Mesenchymal stem cell (in vitro differentiated cells and primary cell): Measurements from ENCODE around the gene OR52W1.
A peak's percentile ranks its signal among the peaks of the same experiment; 100 is the strongest.

Source experiments
- DNase-seq: peaks from one replicate; pipeline ENCODE4 v3.0.0-alpha.2; 2013
- H2AFZ ChIP-seq: one replicate; pipeline ENCODE4 v1.6.1; 2013; ENCODE audit warnings: low read depth, mild to moderate bottlenecking, control low read depth, inconsistent platforms, low read length, moderate library complexity
- H2AK5ac ChIP-seq: 2 replicates; pipeline ENCODE4 v1.6.1; 2013; ENCODE audit warnings: low read length, moderate library complexity, mild to moderate bottlenecking, inconsistent platforms; ENCODE audit not compliant: severe bottlenecking
- H2BK120ac ChIP-seq: one replicate; pipeline ENCODE4 v1.6.1; 2013; ENCODE audit warnings: low read depth, mild to moderate bottlenecking, inconsistent platforms, low read length, moderate library complexity
- H2BK12ac ChIP-seq, 2 experiments: one replicate each; pipeline ENCODE4 v1.6.1; 2013; ENCODE audit warnings: inconsistent platforms in 2 of 2, low read length in 2 of 2, mild to moderate bottlenecking in 2 of 2, moderate library complexity in 2 of 2, control low read depth in 1 of 2
- H2BK15ac ChIP-seq: one replicate; pipeline ENCODE4 v1.6.1; 2013; ENCODE audit warnings: mild to moderate bottlenecking, low read depth, inconsistent platforms; ENCODE audit not compliant: poor library complexity, severe bottlenecking
- H2BK5ac ChIP-seq: 2 replicates; pipeline ENCODE4 v1.6.1; 2013; ENCODE audit warnings: low read depth, mild to moderate bottlenecking, low read length, control low read depth, inconsistent platforms; ENCODE audit not compliant: poor library complexity, severe bottlenecking
- H3K14ac ChIP-seq, 2 experiments: one replicate each; pipeline ENCODE4 v1.6.1; 2013; ENCODE audit warnings: inconsistent platforms in 2 of 2, low read length in 2 of 2, control low read depth in 1 of 2, mild to moderate bottlenecking in 1 of 2, moderate library complexity in 1 of 2
- H3K18ac ChIP-seq, 2 experiments: one replicate each; pipeline ENCODE4 v1.6.1; 2013; ENCODE audit warnings: inconsistent platforms in 2 of 2, low read length in 2 of 2, control low read depth in 1 of 2, low read depth in 1 of 2, mild to moderate bottlenecking in 1 of 2
- H3K23ac ChIP-seq, 2 experiments: one replicate each; pipeline ENCODE4 v1.6.1; 2013; ENCODE audit warnings: inconsistent platforms in 2 of 2, low read length in 2 of 2, mild to moderate bottlenecking in 2 of 2, moderate library complexity in 2 of 2, control low read depth in 1 of 2
- H3K27ac ChIP-seq: 2 replicates; pipeline ENCODE4 v1.5.1; 2013; ENCODE audit warnings: mild to moderate bottlenecking, moderate library complexity, low read length, control low read depth, inconsistent platforms; ENCODE audit not compliant: poor library complexity, severe bottlenecking
- H3K27me3 ChIP-seq, 2 experiments: 2 replicates each; pipeline versions ENCODE4 v1.6.1 to v1.7.0; 2013; ENCODE audit warnings: low read length in 2 of 2, mild to moderate bottlenecking in 2 of 2, moderate library complexity in 2 of 2, control low read depth in 1 of 2, inconsistent platforms in 1 of 2; ENCODE audit not compliant: control insufficient read depth in 1 of 2, insufficient read depth in 1 of 2
- H3K36me3 ChIP-seq, 2 experiments: 2 replicates each; pipeline versions ENCODE4 v1.6.1 to v1.7.0; 2013; ENCODE audit warnings: low read length in 2 of 2, control low read depth in 1 of 2, inconsistent platforms in 1 of 2, low read depth in 1 of 2, mild to moderate bottlenecking in 1 of 2; ENCODE audit not compliant: insufficient read depth in 2 of 2, control insufficient read depth in 1 of 2
- H3K4ac ChIP-seq, 2 experiments: one replicate each; pipeline ENCODE4 v1.6.1; 2013; ENCODE audit warnings: inconsistent platforms in 2 of 2, low read length in 2 of 2, mild to moderate bottlenecking in 2 of 2, moderate library complexity in 2 of 2, control low read depth in 1 of 2, low read depth in 1 of 2
- H3K4me1 ChIP-seq: 2 replicates; pipeline ENCODE4 v1.6.1; 2013; ENCODE audit warnings: low read depth, low read length, control low read depth; ENCODE audit not compliant: control insufficient read depth, insufficient read depth
- H3K4me2 ChIP-seq: 2 replicates; pipeline ENCODE4 v1.6.1; 2013; ENCODE audit warnings: low read length, mild to moderate bottlenecking, inconsistent platforms; ENCODE audit not compliant: poor library complexity, severe bottlenecking
- H3K4me3 ChIP-seq, 2 experiments: 2 replicates each; pipeline versions ENCODE4 v1.5.1 to v1.7.0; 2013; ENCODE audit warnings: low read length in 2 of 2, mild to moderate bottlenecking in 2 of 2, control low read depth in 1 of 2, low read depth in 1 of 2; ENCODE audit not compliant: insufficient read depth in 1 of 2
- H3K79me1 ChIP-seq: replicated peaks from 2 replicates; pipeline ENCODE4 v1.6.1; 2013; ENCODE audit warnings: mild to moderate bottlenecking, control low read depth, low read length, inconsistent platforms; ENCODE audit not compliant: poor library complexity, severe bottlenecking
- H3K9ac ChIP-seq: 2 replicates; pipeline ENCODE4 v1.7.0; 2013; ENCODE audit warnings: mild to moderate bottlenecking, low read length, moderate library complexity
- H3K9me3 ChIP-seq: 2 replicates; pipeline ENCODE4 v1.7.0; 2013; ENCODE audit warnings: mild to moderate bottlenecking, low read length; ENCODE audit not compliant: control insufficient read depth
- H4K8ac ChIP-seq: one replicate; pipeline ENCODE4 v1.6.1; 2013; ENCODE audit warnings: inconsistent platforms, mild to moderate bottlenecking, low read length, moderate library complexity
- H4K91ac ChIP-seq: one replicate; pipeline ENCODE4 v1.6.1; 2013; ENCODE audit warnings: mild to moderate bottlenecking, low read length, inconsistent platforms
- WGBS: methylation state at CpG from one replicate; pipeline ENCODE4 v1.1.7; 2013; ENCODE audit warnings: mixed read lengths; 5-methylcytosine and 5-hydroxymethylcytosine counted together

The OR52W1 gene

DNA sequence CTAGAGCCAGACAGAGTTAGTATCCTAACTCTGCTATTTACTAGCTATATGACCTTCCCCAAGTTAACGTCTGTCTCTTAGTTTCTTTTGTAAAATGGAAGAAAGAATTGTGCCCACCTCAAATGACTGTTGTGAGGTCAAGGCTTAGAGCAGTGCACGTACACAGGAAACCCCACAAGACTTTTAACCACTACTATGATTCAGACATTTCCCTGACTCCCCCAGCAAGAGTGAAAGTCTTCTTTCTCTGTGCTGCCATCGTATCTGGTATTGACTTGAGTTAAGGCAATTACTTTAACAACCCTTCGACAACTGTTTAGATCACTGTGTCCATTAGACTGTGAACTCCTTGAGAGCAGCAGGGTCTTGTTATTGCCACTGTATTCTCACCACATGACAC lies 2.6 kb upstream of the OR52W1 start:
- Histone ChIP-seq H4K91ac (no peak overlapping the region), H3K9me3 (no peaks in the 10 kb centered on the region), H3K4me1 (no peaks in the 10 kb centered on the region), H2BK15ac (no peak overlapping the region), H3K4ac (no peak overlapping the region), H3K18ac (no peak overlapping the region), H3K14ac (no peak overlapping the region), H2AK5ac (no peak overlapping the region), H3K4me2 (no peak overlapping the region), H2BK120ac (no peak overlapping the region), H4K8ac (no peak overlapping the region), H3K23ac (no peak overlapping the region), H2BK12ac (no peak overlapping the region), H2AFZ (no peak overlapping the region), H3K27me3 (no peaks in the 10 kb centered on the region), H3K27ac (no peak overlapping the region), H3K79me1 (no peaks in the 10 kb centered on the region), H3K36me3 (peaks cover 0 to 4% of the 10 kb centered on the region in 2 experiments), H3K4me3 (no peak overlapping the region), H2BK5ac (no peak overlapping the region), H3K9ac (no peak overlapping the region)
- WGBS = 57% methylated on average over 3 of the region's 4 CpGs
- no peak for DNase-seq

- Histone ChIP-seq H3K14ac (no peak overlapping the region), H3K27me3 (no peaks in the 10 kb centered on the region), H3K9ac (no peak overlapping the region), H4K91ac (no peak overlapping the region), H2AFZ (no peak overlapping the region), H3K4me3 (no peak overlapping the region), H2BK15ac (no peak overlapping the region), H2BK120ac (no peak overlapping the region), H3K79me1 (no peaks in the 10 kb centered on the region), H3K27ac (no peak overlapping the region), H3K4me2 (no peak overlapping the region), H3K4me1 (no peaks in the 10 kb centered on the region), H2BK12ac (no peak overlapping the region), H3K4ac (no peak overlapping the region), H4K8ac (no peak overlapping the region), H3K23ac (no peak overlapping the region), H3K18ac (no peak overlapping the region), H3K36me3 (peaks cover 2 to 4% of the 10 kb centered on the region in 2 experiments), H3K9me3 (no peaks in the 10 kb centered on the region), H2AK5ac (no peak overlapping the region), H2BK5ac (no peak overlapping the region)
- DNase-seq = no peak
- 75% methylated on average over 4 of the region's 4 CpGs for WGBS
Observed at GRCh38 chr11:6197466-6198200, 1.4 kb upstream of the OR52W1 start.

GRCh38 chr11:6200975-6201374 lies 2.0 kb downstream of the OR52W1 start:
- Histone ChIP-seq H3K9me3 (no peaks in the 10 kb centered on the region), H3K4ac (no peak overlapping the region)
- WGBS = 87% methylated on average over 4 of the region's 4 CpGs

DNA sequence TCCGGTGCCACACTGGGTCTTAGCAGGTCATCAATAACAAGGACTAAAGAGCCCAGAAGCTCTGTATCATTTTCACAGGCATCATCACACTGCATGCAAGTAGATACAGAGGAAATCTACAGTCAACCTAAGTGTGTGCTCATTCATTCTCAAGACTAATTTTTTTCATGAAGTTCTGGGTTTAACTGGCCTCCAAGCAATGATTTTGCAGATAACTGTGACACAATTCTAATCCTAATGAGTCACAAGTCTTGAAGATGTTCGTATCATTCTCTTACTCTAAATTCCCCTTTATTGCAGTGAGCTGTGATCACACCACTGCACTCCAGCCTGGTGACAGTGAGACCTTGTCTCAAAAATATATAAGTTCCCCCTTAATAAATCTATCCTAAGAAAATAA lies 2.5 kb downstream of the OR52W1 start:
- no peaks in the 10 kb centered on the region for H3K9me3 ChIP-seq
- H3K9ac ChIP-seq = no peak overlapping the region
- no peak overlapping the region for H2BK12ac ChIP-seq
- H3K14ac ChIP-seq = no peak overlapping the region
- no peak overlapping the region for H2BK120ac ChIP-seq
- 91% methylated on average over 2 of the region's 2 CpGs for WGBS
- peaks cover 2% of the 10 kb centered on the region for H3K79me1 ChIP-seq
- peak; percentile 50 for DNase-seq
- H3K18ac ChIP-seq = no peak overlapping the region
- peaks cover 9 to 29% of the 10 kb centered on the region in 2 experiments for H3K36me3 ChIP-seq
- no peak overlapping the region for H4K91ac ChIP-seq
- H3K4me1 ChIP-seq = peaks cover 2% of the 10 kb centered on the region
- H2AK5ac ChIP-seq = no peak overlapping the region
- H2AFZ ChIP-seq = no peak overlapping the region
- H3K4me2 ChIP-seq = no peak overlapping the region
- no peak overlapping the region for H2BK5ac ChIP-seq
- H3K23ac ChIP-seq = no peak overlapping the region
- no peak overlapping the region for H2BK15ac ChIP-seq
- no peaks in the 10 kb centered on the region for H3K27me3 ChIP-seq
- no peak overlapping the region for H3K4ac ChIP-seq
- no peak overlapping the region for H4K8ac ChIP-seq
- H3K4me3 ChIP-seq = no peak overlapping the region
- no peak overlapping the region for H3K27ac ChIP-seq

More at GRCh38 chr11:6200975-6201374, 2.0 kb downstream of the OR52W1 start:
- H3K36me3 ChIP-seq = peaks cover 9 to 24% of the 10 kb centered on the region in 2 experiments
- peaks cover 2% of the 10 kb centered on the region for H3K79me1 ChIP-seq
- no peak overlapping the region for H2BK120ac ChIP-seq
- H3K4me1 ChIP-seq = peaks cover 2% of the 10 kb centered on the region
- no peak overlapping the region for H2BK12ac ChIP-seq
- no peak overlapping the region for H2AFZ ChIP-seq
- H3K4me2 ChIP-seq = no peak overlapping the region
- H2BK15ac ChIP-seq = no peak overlapping the region
- H3K9ac ChIP-seq = no peak overlapping the region
- no peak overlapping the region for H3K23ac ChIP-seq
- H3K14ac ChIP-seq = no peak overlapping the region
- DNase-seq = no peak
- H4K91ac ChIP-seq = no peak overlapping the region
- no peak overlapping the region for H3K27ac ChIP-seq
- H3K27me3 ChIP-seq = no peaks in the 10 kb centered on the region
- H2BK5ac ChIP-seq = no peak overlapping the region
- H3K4me3 ChIP-seq = no peak overlapping the region
- H4K8ac ChIP-seq = no peak overlapping the region
- no peak overlapping the region for H3K18ac ChIP-seq
- H2AK5ac ChIP-seq = no peak overlapping the region
